ENCODE measurements around the gene KCNAB1.

KCNAB1 gene

DNA sequence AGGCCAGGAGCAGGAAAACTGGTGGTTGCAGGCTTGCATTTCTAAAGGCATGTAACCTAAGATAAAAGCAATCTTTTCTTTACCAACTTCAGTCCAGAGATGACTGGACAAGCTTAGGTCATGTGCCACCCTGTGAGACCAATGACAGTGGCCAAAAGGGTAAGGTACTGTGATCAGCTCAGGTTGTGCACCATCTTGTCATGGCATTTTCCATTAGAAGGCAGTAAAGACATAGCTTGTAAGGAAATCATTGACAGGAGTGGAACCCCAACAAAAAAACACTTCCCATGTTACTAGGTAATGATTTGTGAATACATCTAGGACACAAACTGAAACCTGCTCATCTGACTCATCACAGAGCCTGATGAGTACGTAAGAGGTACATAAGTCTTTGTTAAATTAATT, 399.4 kb downstream of the KCNAB1 start:
- Histone ChIP-seq H3K4me1 (ENCODE audit: control insufficient read depth, insufficient read depth, low read length) (no peaks in the 10 kb centered on the region), H3K4me3 (ENCODE audit: low read length) (no peak overlapping the region), H3K27me3 (ENCODE audit: control insufficient read depth, insufficient read depth, low read length) (no peaks in the 10 kb centered on the region), H3K36me3 (ENCODE audit: control insufficient read depth, insufficient read depth, low read length) (no peaks in the 10 kb centered on the region), H3K9me3 (ENCODE audit: control insufficient read depth, low read length) (no peaks in the 10 kb centered on the region), H3K9ac (ENCODE audit: low read length) (no peak overlapping the region)

GRCh38 chr3:156522673-156523072, 402.3 kb downstream of the KCNAB1 start:
- no peaks in the 10 kb centered on the region for H3K36me3 ChIP-seq (ENCODE audit: control insufficient read depth, insufficient read depth, low read length)
- no peaks in the 10 kb centered on the region for H3K27me3 ChIP-seq (ENCODE audit: control insufficient read depth, insufficient read depth, low read length)
- H3K4me3 ChIP-seq (ENCODE audit: low read length): no peak overlapping the region
- no peak overlapping the region for H3K9ac ChIP-seq (ENCODE audit: low read length)
- no peaks in the 10 kb centered on the region for H3K9me3 ChIP-seq (ENCODE audit: control insufficient read depth, low read length)
- no peaks in the 10 kb centered on the region for H3K4me1 ChIP-seq (ENCODE audit: control insufficient read depth, insufficient read depth, low read length)

- H3K9ac ChIP-seq (ENCODE audit: low read length): no peak overlapping the region
- no peak overlapping the region for H3K4me3 ChIP-seq (ENCODE audit: low read length)
- no peaks in the 10 kb centered on the region for H3K9me3 ChIP-seq (ENCODE audit: control insufficient read depth, low read length)
- H3K27me3 ChIP-seq (ENCODE audit: control insufficient read depth, insufficient read depth, low read length): no peaks in the 10 kb centered on the region
- H3K36me3 ChIP-seq (ENCODE audit: control insufficient read depth, insufficient read depth, low read length): no peaks in the 10 kb centered on the region
- no peaks in the 10 kb centered on the region for H3K4me1 ChIP-seq (ENCODE audit: control insufficient read depth, insufficient read depth, low read length)
These were observed 405.4 kb downstream of the KCNAB1 start for GRCh38 chr3:156525808-156526207.

DNA sequence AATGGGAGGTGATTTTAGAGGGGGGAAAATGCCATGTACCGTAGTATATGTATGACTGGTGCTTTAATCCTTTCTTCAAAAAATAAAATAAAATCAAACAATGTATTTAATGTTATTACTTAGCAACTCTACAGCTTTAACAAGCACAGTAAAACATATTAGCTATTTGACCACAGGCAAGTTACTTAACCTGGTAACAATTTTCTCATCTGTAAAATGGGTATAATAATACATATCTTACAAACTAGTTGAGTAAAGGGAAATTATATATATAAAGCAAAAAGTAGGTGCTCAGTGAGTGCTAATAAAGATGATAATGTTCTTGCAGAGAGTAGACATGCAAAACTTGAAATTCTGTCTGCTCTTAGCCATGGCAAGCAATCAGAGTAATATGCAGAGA, 406.7 kb downstream of the KCNAB1 start:
- Histone ChIP-seq H3K36me3 (ENCODE audit: control insufficient read depth, insufficient read depth, low read length) (no peaks in the 10 kb centered on the region), H3K4me3 (ENCODE audit: low read length) (no peak overlapping the region), H3K9me3 (ENCODE audit: control insufficient read depth, low read length) (no peaks in the 10 kb centered on the region)

GRCh38 chr3:156530980-156531379, 410.6 kb downstream of the KCNAB1 start:
- Histone ChIP-seq H3K4me1 (ENCODE audit: control insufficient read depth, insufficient read depth, low read length) (no peaks in the 10 kb centered on the region), H3K27me3 (ENCODE audit: control insufficient read depth, insufficient read depth, low read length) (no peaks in the 10 kb centered on the region), H3K4me3 (ENCODE audit: low read length) (no peak overlapping the region), H3K9ac (ENCODE audit: low read length) (no peak overlapping the region), H3K9me3 (ENCODE audit: control insufficient read depth, low read length) (no peaks in the 10 kb centered on the region), H3K36me3 (ENCODE audit: control insufficient read depth, insufficient read depth, low read length) (no peaks in the 10 kb centered on the region)

More for the DNA sequence above, 406.7 kb downstream of the KCNAB1 start:
- no peaks in the 10 kb centered on the region for H3K27me3 ChIP-seq (ENCODE audit: control insufficient read depth, insufficient read depth, low read length)
- no peaks in the 10 kb centered on the region for H3K4me1 ChIP-seq (ENCODE audit: control insufficient read depth, insufficient read depth, low read length)
- no peak overlapping the region for H3K9ac ChIP-seq (ENCODE audit: low read length)

DNA sequence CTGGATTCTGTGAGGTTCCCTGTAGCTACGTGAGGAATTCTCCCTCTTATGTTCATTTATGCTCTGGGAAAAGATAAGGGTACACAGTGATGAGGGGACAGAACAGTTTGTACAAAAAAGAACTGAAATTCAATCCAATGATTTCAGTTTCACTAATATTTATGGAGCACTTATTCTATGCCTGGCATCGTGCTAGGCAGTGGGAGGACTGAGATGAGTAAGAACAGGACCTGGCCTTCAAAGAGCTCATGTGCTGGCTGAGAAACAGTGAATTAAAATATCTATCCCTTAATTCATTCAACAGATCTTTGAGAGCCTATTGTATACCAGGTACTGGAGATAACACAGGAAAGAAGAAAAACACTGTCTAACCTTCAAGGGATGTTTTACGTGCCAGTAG, 412.4 kb downstream of the KCNAB1 start:
- no peak overlapping the region for H3K4me3 ChIP-seq (ENCODE audit: low read length)
- H3K9ac ChIP-seq (ENCODE audit: low read length): no peak overlapping the region
- no peaks in the 10 kb centered on the region for H3K4me1 ChIP-seq (ENCODE audit: control insufficient read depth, insufficient read depth, low read length)
- no peaks in the 10 kb centered on the region for H3K36me3 ChIP-seq (ENCODE audit: control insufficient read depth, insufficient read depth, low read length)
- H3K27me3 ChIP-seq (ENCODE audit: control insufficient read depth, insufficient read depth, low read length): no peaks in the 10 kb centered on the region
- H3K9me3 ChIP-seq (ENCODE audit: control insufficient read depth, low read length): no peaks in the 10 kb centered on the region

- Histone ChIP-seq H3K27me3 (ENCODE audit: control insufficient read depth, insufficient read depth, low read length) (no peaks in the 10 kb centered on the region), H3K4me1 (ENCODE audit: control insufficient read depth, insufficient read depth, low read length) (no peaks in the 10 kb centered on the region), H3K9me3 (ENCODE audit: control insufficient read depth, low read length) (no peaks in the 10 kb centered on the region), H3K36me3 (ENCODE audit: control insufficient read depth, insufficient read depth, low read length) (no peaks in the 10 kb centered on the region), H3K9ac (ENCODE audit: low read length) (no peak overlapping the region), H3K4me3 (ENCODE audit: low read length) (no peak overlapping the region)
These were observed 412.8 kb downstream of the KCNAB1 start for GRCh38 chr3:156533205-156533604.

DNA sequence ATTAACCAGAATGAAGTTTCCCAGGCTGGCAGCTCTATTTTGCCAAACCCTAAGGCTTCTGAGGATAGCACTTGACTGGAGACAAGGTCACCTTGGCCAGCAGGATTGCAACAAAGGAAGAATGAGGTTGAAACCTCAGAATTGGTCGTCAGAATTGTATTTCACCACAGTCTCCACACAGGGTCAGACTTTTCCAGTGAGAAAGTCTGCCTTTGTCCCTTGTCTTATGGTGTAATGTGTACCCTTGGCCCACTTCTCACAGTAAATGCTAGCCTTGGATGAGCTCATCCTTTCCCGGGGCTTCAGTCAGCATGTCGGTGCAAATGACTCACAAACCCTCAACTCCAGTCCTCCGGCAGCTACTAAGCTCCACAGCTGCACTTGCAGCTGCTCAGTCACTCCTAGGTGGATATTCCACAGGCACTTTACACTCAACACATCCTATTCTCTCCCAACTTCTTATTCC, 414.8 kb downstream of the KCNAB1 start:
- no peak overlapping the region for H3K4me3 ChIP-seq (ENCODE audit: low read length)
- no peaks in the 10 kb centered on the region for H3K27me3 ChIP-seq (ENCODE audit: control insufficient read depth, insufficient read depth, low read length)
- no peaks in the 10 kb centered on the region for H3K9me3 ChIP-seq (ENCODE audit: control insufficient read depth, low read length)
- no peaks in the 10 kb centered on the region for H3K4me1 ChIP-seq (ENCODE audit: control insufficient read depth, insufficient read depth, low read length)
- no peaks in the 10 kb centered on the region for H3K36me3 ChIP-seq (ENCODE audit: control insufficient read depth, insufficient read depth, low read length)
- H3K9ac ChIP-seq (ENCODE audit: low read length): no peak overlapping the region

DNA sequence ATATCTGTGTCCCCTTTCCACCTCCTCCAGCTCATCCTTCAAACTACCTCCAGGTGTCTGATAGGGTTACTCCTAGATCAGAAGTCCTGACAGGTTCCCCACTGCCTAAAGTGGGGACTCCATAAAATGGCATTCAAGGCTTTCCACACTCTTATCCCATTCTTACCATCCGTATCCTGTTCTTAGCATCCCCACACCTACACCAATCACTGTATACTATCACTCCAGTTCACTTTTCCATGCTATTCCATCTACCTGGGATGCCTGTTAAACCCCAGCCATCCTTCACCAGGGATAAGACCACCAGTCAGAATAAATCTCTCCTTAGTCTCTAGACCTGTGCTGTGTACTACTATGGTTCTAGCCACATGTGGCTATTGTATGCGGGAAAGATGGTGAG, 415.4 kb downstream of the KCNAB1 start:
- H3K27me3 ChIP-seq (ENCODE audit: control insufficient read depth, insufficient read depth, low read length): no peaks in the 10 kb centered on the region
- H3K9me3 ChIP-seq (ENCODE audit: control insufficient read depth, low read length): no peaks in the 10 kb centered on the region
- no peak overlapping the region for H3K4me3 ChIP-seq (ENCODE audit: low read length)
- H3K4me1 ChIP-seq (ENCODE audit: control insufficient read depth, insufficient read depth, low read length): no peaks in the 10 kb centered on the region
- H3K9ac ChIP-seq (ENCODE audit: low read length): no peak overlapping the region
- no peaks in the 10 kb centered on the region for H3K36me3 ChIP-seq (ENCODE audit: control insufficient read depth, insufficient read depth, low read length)

DNA sequence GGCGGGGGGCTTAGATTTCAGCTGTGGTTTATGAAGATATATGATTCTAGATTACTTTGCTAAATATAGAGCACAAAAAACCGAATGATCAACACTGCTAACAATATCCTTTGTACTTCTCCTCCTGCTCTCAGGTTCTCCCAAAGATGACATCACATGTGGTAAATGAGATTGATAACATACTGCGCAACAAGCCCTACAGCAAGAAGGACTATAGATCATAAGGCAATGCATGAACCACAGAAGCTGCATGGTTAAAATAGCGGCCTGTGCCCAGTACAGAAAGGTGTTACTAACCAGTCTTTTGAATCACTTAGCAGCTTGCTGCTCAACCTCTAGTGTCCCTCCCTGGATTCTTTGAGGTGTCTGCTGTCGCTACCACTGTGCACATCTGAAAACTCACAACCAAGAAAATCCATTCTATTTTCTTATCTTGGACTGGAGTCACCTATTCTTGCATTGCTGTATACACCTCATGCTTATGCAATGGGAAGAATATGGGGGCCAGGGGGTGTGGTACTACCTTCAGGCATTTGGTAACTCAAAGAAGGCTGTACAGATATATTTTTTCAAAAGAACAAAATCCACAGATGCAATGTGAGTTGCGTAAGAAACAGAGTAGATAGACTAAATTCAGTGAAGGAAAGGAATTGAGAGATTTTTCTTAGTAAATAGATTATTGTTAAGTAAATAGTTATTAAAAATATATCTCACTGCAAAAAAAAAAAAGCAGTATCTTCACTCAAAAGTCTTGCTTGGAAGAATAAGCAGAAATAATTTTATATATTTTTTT, 416.3 kb downstream of the KCNAB1 start:
- H3K9me3 ChIP-seq (ENCODE audit: control insufficient read depth, low read length): no peaks in the 10 kb centered on the region
- H3K4me1 ChIP-seq (ENCODE audit: control insufficient read depth, insufficient read depth, low read length): no peaks in the 10 kb centered on the region
- H3K36me3 ChIP-seq (ENCODE audit: control insufficient read depth, insufficient read depth, low read length): no peaks in the 10 kb centered on the region

GRCh38 chr3:156539051-156539450, 418.7 kb downstream of the KCNAB1 start:
- Histone ChIP-seq H3K9ac (ENCODE audit: low read length) (no peak overlapping the region), H3K9me3 (ENCODE audit: control insufficient read depth, low read length) (no peaks in the 10 kb centered on the region), H3K4me3 (ENCODE audit: low read length) (no peak overlapping the region), H3K36me3 (ENCODE audit: control insufficient read depth, insufficient read depth, low read length) (no peaks in the 10 kb centered on the region), H3K27me3 (ENCODE audit: control insufficient read depth, insufficient read depth, low read length) (no peaks in the 10 kb centered on the region), H3K4me1 (ENCODE audit: control insufficient read depth, insufficient read depth, low read length) (no peaks in the 10 kb centered on the region)

More for the DNA sequence above, 416.3 kb downstream of the KCNAB1 start:
- Histone ChIP-seq H3K27me3 (ENCODE audit: control insufficient read depth, insufficient read depth, low read length) (no peaks in the 10 kb centered on the region), H3K4me3 (ENCODE audit: low read length) (no peak overlapping the region), H3K9ac (ENCODE audit: low read length) (no peak overlapping the region)

GRCh38 chr3:156539802-156540201, 419.4 kb downstream of the KCNAB1 start:
- no peaks in the 10 kb centered on the region for H3K4me1 ChIP-seq (ENCODE audit: control insufficient read depth, insufficient read depth, low read length)
- no peak overlapping the region for H3K4me3 ChIP-seq (ENCODE audit: low read length)
- no peaks in the 10 kb centered on the region for H3K9me3 ChIP-seq (ENCODE audit: control insufficient read depth, low read length)
- no peaks in the 10 kb centered on the region for H3K36me3 ChIP-seq (ENCODE audit: control insufficient read depth, insufficient read depth, low read length)
- H3K9ac ChIP-seq (ENCODE audit: low read length): no peak overlapping the region
- H3K27me3 ChIP-seq (ENCODE audit: control insufficient read depth, insufficient read depth, low read length): no peaks in the 10 kb centered on the region

Measured in mucosa of stomach (tissue), 1 donor.